ENCODE data around the gene TSPAN4. TPM values are rescaled to one million over a fixed set of nuclear protein-coding genes. Genes with fewer than 3 reads are reported as not detected.

Gene TSPAN4
- total and polyA plus RNA-seq, 2 of the 13 experiments (the other 11 are each of a cell fraction or from before 2014, with no cell fraction given): 31.7 to 68.3 TPM

DNA sequence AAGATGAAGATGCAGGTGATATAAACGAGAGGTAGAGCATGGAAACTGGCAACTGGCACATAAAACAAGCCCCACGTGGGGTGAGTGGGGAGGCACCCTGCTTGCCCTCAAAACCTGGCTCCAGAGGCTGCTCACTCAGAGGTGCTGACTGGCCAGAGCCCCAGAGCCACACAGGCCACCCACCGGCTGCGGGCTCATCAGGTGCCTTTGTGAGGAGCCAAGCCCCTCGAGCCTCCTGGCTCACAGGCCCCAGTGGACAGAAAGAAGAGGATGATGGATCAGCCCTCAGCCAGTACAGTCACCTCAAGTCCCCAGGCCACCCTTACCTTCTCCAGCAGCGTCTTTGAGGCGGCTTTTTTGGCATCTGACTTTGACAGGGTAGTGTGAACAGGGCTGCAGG lies 61.7 kb downstream of the TSPAN4 start:
- FAIRE-seq: no peak
- no peak for DNase-seq (ENCODE audit: low spot score)

More for the DNA sequence above, 61.7 kb downstream of the TSPAN4 start:
- Histone ChIP-seq H3K4me3 (replicated peaks in 1 of 3; ENCODE audit: insufficient read depth in 1 of 3, low read depth in 2 of 3, low read length in 3 of 3) (no peak overlapping the region), H2AFZ (ENCODE audit: low read length) (no peak overlapping the region), H3K36me3 (replicated peaks in 1 of 2; ENCODE audit: control insufficient read depth in 1 of 2, insufficient read depth in 2 of 2, low read length in 2 of 2) (peaks cover 19 to 59% of the 10 kb centered on the region in 2 experiments), H3K4me1 (ENCODE audit: insufficient read depth, low read length) (peaks cover 10% of the 10 kb centered on the region), H3K27ac (ENCODE audit: extremely low read length, insufficient read depth, low read length) (no peak overlapping the region), H3K27me3 (ENCODE audit: control insufficient read depth in 1 of 2, insufficient read depth in 2 of 2, low read length in 2 of 2) (no peaks in the 10 kb centered on the region; a peak in 1 of 5 replicates), H3K9me3 (ENCODE audit: low read length) (no peaks in the 10 kb centered on the region), H3K9ac (ENCODE audit: insufficient read depth, low read depth, low read length) (no peak overlapping the region), H3K79me2 (ENCODE audit: insufficient read depth, low read length) (peaks cover 15% of the 10 kb centered on the region), H4K20me1 (ENCODE audit: insufficient read depth, low read length) (no peaks in the 10 kb centered on the region), H3K4me2 (ENCODE audit: low read depth, low read length) (no peak overlapping the region)
- ATAC-seq: no peak
- TF ChIP-seq ZNF891 (CRISPR knock-in tag; IDR thresholded peaks at IDR 0.05) (no peak), SP140L (CRISPR knock-in tag; IDR thresholded peaks at IDR 0.05; ENCODE audit: borderline replicate concordance) (no peak), GLMP (CRISPR knock-in tag; IDR thresholded peaks at IDR 0.05; ENCODE audit: borderline replicate concordance) (no peak), ZNF460 (CRISPR knock-in tag; IDR thresholded peaks at IDR 0.05; ENCODE audit: borderline replicate concordance) (no peak), CREM (IDR thresholded peaks at IDR 0.05) (no peak), CREM (CRISPR knock-in tag; IDR thresholded peaks at IDR 0.05) (no peak), JARID2 (CRISPR knock-in tag; IDR thresholded peaks at IDR 0.05; ENCODE audit: insufficient replicate concordance) (no peak), GATAD2A (CRISPR knock-in tag; IDR thresholded peaks at IDR 0.05) (no peak), ZBTB43 (CRISPR knock-in tag; conservative IDR thresholded peaks at IDR 0.05) (no peak), ZNF274 (CRISPR knock-in tag; IDR thresholded peaks at IDR 0.05) (no peak)
- TF ChIP-seq, protein P1, sequence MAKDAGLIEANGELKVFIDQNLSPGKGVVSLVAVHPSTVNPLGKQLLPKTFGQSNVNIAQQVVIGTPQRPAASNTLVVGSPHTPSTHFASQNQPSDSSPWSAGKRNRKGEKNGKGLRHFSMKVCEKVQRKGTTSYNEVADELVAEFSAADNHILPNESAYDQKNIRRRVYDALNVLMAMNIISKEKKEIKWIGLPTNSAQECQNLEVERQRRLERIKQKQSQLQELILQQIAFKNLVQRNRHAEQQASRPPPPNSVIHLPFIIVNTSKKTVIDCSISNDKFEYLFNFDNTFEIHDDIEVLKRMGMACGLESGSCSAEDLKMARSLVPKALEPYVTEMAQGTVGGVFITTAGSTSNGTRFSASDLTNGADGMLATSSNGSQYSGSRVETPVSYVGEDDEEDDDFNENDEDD (CRISPR knock-in tag; IDR thresholded peaks at IDR 0.05; ENCODE audit: borderline replicate concordance): no peak
- 89% methylated on average over 3 of the region's 7 CpGs for WGBS (ENCODE audit: low lambda C conversion rate)
- in situ Hi-C loops (cut with HindIII; ENCODE audit: extremely low pct_ligation_motif_present, low pct_unique_long_range_greater_than_20kb) (no loop called here), intact Hi-C loops (cut with micrococcal nuclease; ENCODE audit: unreplicated experiment) (no loop called here)
- ChIA-PET POLR2A (no interaction called here), CTCF (ENCODE audit: low intra/inter-chr PET ratio, low total read pairs) (no interaction called here)
- no TSS peak for BruUV-seq (replicated peaks)
